ENCODE data around the gene SMIM44. TPM values are rescaled to one million over a fixed set of nuclear protein-coding genes. Genes with fewer than 3 reads are reported as not detected.

The SMIM44 gene
- total and polyA plus RNA-seq, 2 donors (not counting 1 experiment from before 2014, with no cell fraction given) = not detected

DNA sequence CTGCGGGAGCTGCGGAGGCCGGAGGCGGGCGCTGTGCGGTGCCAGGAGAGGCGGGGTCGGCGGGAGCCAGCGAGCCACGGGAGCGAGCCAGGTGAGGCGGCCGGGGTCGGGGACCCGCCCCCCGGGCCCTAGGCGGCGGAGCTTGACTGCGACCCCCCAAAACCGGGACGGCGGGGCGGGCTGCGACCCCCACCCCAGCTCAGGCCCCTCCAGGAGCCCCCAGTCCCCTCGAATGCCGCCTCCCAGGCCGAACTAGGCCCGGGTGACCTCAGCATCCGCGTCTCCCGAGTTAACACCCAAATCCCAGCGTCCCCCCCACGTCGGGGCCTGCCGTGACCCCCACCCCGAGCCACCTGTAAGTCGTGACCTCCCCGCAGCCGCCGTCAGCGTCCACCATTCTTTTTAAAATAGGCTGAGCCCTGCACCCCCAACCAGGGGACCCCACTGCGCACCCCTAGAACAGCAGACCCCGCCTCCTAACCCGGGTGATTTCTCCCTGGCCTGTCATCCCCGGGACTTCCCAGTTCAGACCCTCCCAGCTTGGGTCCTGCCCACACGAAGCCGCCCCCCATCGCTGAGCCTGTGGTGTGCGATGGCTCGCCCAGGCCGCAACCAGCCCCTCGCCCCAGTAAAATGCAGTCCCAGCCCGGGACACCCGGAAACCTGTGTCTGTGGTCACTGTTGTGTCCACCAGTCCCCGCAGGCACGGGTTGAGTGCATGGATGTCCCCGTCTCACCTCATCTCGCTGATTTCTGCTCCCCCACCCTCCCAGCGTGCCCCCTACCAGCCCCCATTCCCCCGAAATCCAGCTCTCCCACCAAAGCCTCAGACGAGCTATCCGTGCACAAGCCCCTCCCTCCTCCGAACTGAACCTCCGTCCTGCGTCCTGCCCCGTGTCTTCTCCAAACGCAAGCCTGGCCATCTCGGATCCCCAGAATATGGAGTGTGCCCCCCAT, 23.4 kb upstream of the SMIM44 start:
- H3K9me3 Mint-ChIP-seq (ENCODE audit: insufficient read depth) = no peaks in the 10 kb centered on the region
- H3K27me3 ChIP-seq (replicated peaks in 1 of 4; ENCODE audit: control extremely low read depth in 1 of 4, control insufficient read depth in 3 of 4, insufficient read depth in 4 of 4, low read length in 3 of 4) = no peaks in the 10 kb centered on the region
- H3K4me3 ChIP-seq (ENCODE audit: control extremely low read depth in 1 of 5, extremely low read depth in 1 of 5, insufficient read depth in 1 of 5, low read depth in 2 of 5, low read length in 4 of 5) = peak overlapping the region; percentile 47 to 95 (median 77)
- peak overlapping the region; percentile 56 to 89 for H3K27ac ChIP-seq (ENCODE audit: low read length in 2 of 2)
- ChIA-PET POLR2A (no interaction called here), CTCF (no interaction called here)
- H3K27me3 Mint-ChIP-seq = no peaks in the 10 kb centered on the region
- DNase-seq (peak; percentile 59), ATAC-seq (ENCODE audit: low read depth) (no peak)
- peaks cover 0 to 21% of the 10 kb centered on the region in 2 experiments for H3K36me3 ChIP-seq (replicated peaks in 1 of 2; ENCODE audit: control extremely low read depth in 1 of 2, control insufficient read depth in 1 of 2, extremely low read depth in 1 of 2, insufficient read depth in 2 of 2, low read length in 1 of 2)
- WGBS (ENCODE audit: insufficient coverage) = under 1% methylated on average over 63 of the region's 69 CpGs
- intact Hi-C loops (cut with micrococcal nuclease) = loop anchor here (1.0 to 10.0 kb wide), 6 partner anchors 66 to 1286 kb away; partner anchors contain the start of genes APBA3, FEM1A, HDGFL2 and HMG20B
- peaks cover 46% of the 10 kb centered on the region for H3K4me1 Mint-ChIP-seq
- H4K20me1 ChIP-seq (ENCODE audit: control insufficient read depth, insufficient read depth, low read length, poor library complexity, severe bottlenecking) = peaks cover 38% of the 10 kb centered on the region
- peak overlapping the region; percentile 97 for H3K4me2 ChIP-seq (replicated peaks; ENCODE audit: low read depth, low read length, poor library complexity, severe bottlenecking)
- peak overlapping the region; percentile 68 for H2AFZ ChIP-seq (ENCODE audit: insufficient read depth, low read depth, low read length, poor library complexity, severe bottlenecking)
- no peak for TF ChIP-seq EZH2 (IDR thresholded peaks at IDR 0.05; ENCODE audit: borderline replicate concordance, insufficient read depth, low read depth, low read length, poor library complexity, severe bottlenecking)
- TF ChIP-seq, protein P1, sequence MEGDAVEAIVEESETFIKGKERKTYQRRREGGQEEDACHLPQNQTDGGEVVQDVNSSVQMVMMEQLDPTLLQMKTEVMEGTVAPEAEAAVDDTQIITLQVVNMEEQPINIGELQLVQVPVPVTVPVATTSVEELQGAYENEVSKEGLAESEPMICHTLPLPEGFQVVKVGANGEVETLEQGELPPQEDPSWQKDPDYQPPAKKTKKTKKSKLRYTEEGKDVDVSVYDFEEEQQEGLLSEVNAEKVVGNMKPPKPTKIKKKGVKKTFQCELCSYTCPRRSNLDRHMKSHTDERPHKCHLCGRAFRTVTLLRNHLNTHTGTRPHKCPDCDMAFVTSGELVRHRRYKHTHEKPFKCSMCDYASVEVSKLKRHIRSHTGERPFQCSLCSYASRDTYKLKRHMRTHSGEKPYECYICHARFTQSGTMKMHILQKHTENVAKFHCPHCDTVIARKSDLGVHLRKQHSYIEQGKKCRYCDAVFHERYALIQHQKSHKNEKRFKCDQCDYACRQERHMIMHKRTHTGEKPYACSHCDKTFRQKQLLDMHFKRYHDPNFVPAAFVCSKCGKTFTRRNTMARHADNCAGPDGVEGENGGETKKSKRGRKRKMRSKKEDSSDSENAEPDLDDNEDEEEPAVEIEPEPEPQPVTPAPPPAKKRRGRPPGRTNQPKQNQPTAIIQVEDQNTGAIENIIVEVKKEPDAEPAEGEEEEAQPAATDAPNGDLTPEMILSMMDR (IDR thresholded peaks at IDR 0.05) = no peak
- no peaks in the 10 kb centered on the region for H3K9me3 ChIP-seq (ENCODE audit: control extremely low read depth in 1 of 3, control insufficient read depth in 2 of 3, insufficient read depth in 1 of 3, low read length in 2 of 3)
- peak overlapping the region; percentile 92 for H3K4me3 Mint-ChIP-seq
- H3K9ac ChIP-seq (ENCODE audit: low read length) = peak overlapping the region; percentile 97
- peaks cover 62% of the 10 kb centered on the region for H3K79me2 ChIP-seq (ENCODE audit: control insufficient read depth, insufficient read depth, low read length)
- peaks cover 9 to 17% of the 10 kb centered on the region in 2 donors for H3K4me1 ChIP-seq (ENCODE audit: control insufficient read depth in 2 of 2, insufficient read depth in 2 of 2, low read length in 2 of 2)
- peak overlapping the region; percentile 82 for H3K27ac Mint-ChIP-seq

Data from B cell (primary cell).